Esophagus squamous epithelium (tissue), 4 donors: ENCODE measurements around the gene MINDY2.

Source experiments
- CTCF ChIP-seq, 6 experiments: fragments of 450-650 bp in 4 of 6; fragments of 200-600 bp in 2 of 6; sonication (generic) in 2 of 6; IDR thresholded peaks; one replicate each; pipeline ENCODE4 v1.5.1; 2016 to 2019; ENCODE audit warnings: antibody characterized with exemption in 6 of 6, mild to moderate bottlenecking in 4 of 6, moderate library complexity in 4 of 6
- POLR2A ChIP-seq, 4 donors: fragments of 450-650 bp; IDR thresholded peaks; one replicate each; pipeline ENCODE4 v1.6.1; 2017; ENCODE audit warnings: antibody characterized with exemption in 4 of 4, mild to moderate bottlenecking in 4 of 4, moderate library complexity in 3 of 4

- TF ChIP-seq CTCF (IDR thresholded peaks at IDR 0.05) (no peak), POLR2A (IDR thresholded peaks at IDR 0.05) (no peak)
Measured at GRCh38 chr15:58842713-58843396, 71.8 kb downstream of the MINDY2 start.
